Tibial nerve (tissue), 4 donors: ENCODE measurements around the gene ZNF688.

ENCODE experiments used
- EP300 ChIP-seq, 2 donors: sonication (generic); formaldehyde crosslinking; IDR thresholded peaks; one replicate each; pipeline ENCODE4 v1.6.1; 2017; ENCODE audit warnings: antibody characterized with exemption in 2 of 2, mild to moderate bottlenecking in 1 of 2
- TF ChIP-seq, protein P1 (sequence below), 5 experiments: fragments of 200-600 bp in 3 of 5; fragments of 450-650 bp in 2 of 5; sonication (generic) in 3 of 5; IDR thresholded peaks; one replicate each; pipeline ENCODE4 v1.5.1; 2016 to 2019; ENCODE audit warnings: antibody characterized with exemption in 5 of 5, mild to moderate bottlenecking in 3 of 5, moderate library complexity in 2 of 5

- TF ChIP-seq, protein P1, sequence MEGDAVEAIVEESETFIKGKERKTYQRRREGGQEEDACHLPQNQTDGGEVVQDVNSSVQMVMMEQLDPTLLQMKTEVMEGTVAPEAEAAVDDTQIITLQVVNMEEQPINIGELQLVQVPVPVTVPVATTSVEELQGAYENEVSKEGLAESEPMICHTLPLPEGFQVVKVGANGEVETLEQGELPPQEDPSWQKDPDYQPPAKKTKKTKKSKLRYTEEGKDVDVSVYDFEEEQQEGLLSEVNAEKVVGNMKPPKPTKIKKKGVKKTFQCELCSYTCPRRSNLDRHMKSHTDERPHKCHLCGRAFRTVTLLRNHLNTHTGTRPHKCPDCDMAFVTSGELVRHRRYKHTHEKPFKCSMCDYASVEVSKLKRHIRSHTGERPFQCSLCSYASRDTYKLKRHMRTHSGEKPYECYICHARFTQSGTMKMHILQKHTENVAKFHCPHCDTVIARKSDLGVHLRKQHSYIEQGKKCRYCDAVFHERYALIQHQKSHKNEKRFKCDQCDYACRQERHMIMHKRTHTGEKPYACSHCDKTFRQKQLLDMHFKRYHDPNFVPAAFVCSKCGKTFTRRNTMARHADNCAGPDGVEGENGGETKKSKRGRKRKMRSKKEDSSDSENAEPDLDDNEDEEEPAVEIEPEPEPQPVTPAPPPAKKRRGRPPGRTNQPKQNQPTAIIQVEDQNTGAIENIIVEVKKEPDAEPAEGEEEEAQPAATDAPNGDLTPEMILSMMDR (IDR thresholded peaks at IDR 0.05), result no peak
- TF ChIP-seq EP300 (IDR thresholded peaks at IDR 0.05), result no peak
Observed at GRCh38 chr16:30558789-30559377, 12.6 kb downstream of the ZNF688 start.
